RWPE1 (cell line): ENCODE results near the gene DOCK8.
"Not testable (repeated sequence)": the region's sequence is repeated elsewhere in the genome, so short reads cannot be mapped to it uniquely, and the experiment has no call there.

Source experiments
- CTCF ChIA-PET: fragments of 350-600 bp; sonication (Branson Sonifier 250); formaldehyde crosslinking; extraction: SDS; loops from one replicate; lab custom pipeline; 2021; lab: Yijun Ruan, JAX
- POLR2A ChIA-PET: fragments of 400-600 bp; formaldehyde crosslinking; extraction: SDS; loops from one replicate; lab custom pipeline; 2020; ENCODE audit warnings: antibody characterized with exemption; ENCODE audit not compliant: low non-redundant PET; lab: Yijun Ruan, JAX
- DNase-seq: peaks from one replicate; pipeline ENCODE4 v3.0.0; 2012; ENCODE audit warnings: low spot score
- H3K27ac ChIP-seq: fragments of 450-650 bp; 2 replicates; pipeline ENCODE4 v1.5.1; 2017
- CTCF ChIP-seq: fragments of 450-650 bp; conservative IDR thresholded peaks from 2 replicates; pipeline ENCODE4 v1.5.1; 2017; ENCODE audit warnings: low read depth, mild to moderate bottlenecking

The DOCK8 gene

GRCh38 chr9:211557-211956 is 3.1 kb upstream of the DOCK8 start:
- ChIA-PET CTCF (no interaction called here), POLR2A (no interaction called here)
- DNase-seq = no peak
- TF ChIP-seq CTCF = no peak
- H3K27ac ChIP-seq = no peak overlapping the region

DNA sequence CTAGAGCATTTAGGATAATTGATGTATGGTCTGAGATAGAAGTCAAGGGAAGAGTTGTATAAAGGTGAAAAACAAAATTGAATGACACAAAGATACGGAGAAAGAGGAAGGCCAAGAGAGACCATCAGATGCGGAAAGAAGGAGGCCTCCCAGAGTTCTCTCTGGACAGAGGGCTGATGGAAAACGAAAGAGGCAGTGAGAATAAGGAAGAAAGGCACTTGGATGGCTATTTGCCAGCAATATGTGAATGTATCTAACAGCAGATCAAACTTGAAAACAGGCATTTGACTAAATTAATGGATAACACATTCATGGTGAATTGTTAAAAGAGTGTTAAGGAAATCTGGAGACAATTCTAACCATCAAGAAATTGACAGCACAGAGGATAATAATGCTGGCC is 2.4 kb upstream of the DOCK8 start:
- ChIA-PET POLR2A (no interaction called here), CTCF (no interaction called here)
- TF ChIP-seq CTCF = no peak
- DNase-seq = no peak
- H3K27ac ChIP-seq = no peak overlapping the region

GRCh38 chr9:213901-214300 is 764 bp upstream of the DOCK8 start:
- POLR2A ChIA-PET, DNase-seq, CTCF ChIA-PET, H3K27ac ChIP-seq: not testable (repeated sequence)

GRCh38 chr9:214351-214647 is 366 bp upstream of the DOCK8 start:
- no peak for DNase-seq
- CTCF ChIA-PET = interaction anchor here (0.6 kb wide), 1 partner anchor 133 kb away, joined by 4 read pairs; no protein-coding TSS in a partner anchor
- POLR2A ChIA-PET = no interaction called here
- no peak for TF ChIP-seq CTCF
- H3K27ac ChIP-seq = no peak overlapping the region

GRCh38 chr9:215631-216155 is 1.0 kb downstream of the DOCK8 start:
- CTCF ChIA-PET = interaction anchor here (0.9 kb wide), 1 partner anchor 11 kb away, joined by 4 read pairs; no protein-coding TSS in a partner anchor
- POLR2A ChIA-PET = no interaction called here

GRCh38 chr9:216866-217265 is 2.2 kb downstream of the DOCK8 start:
- no peak overlapping the region for H3K27ac ChIP-seq
- ChIA-PET CTCF (no interaction called here), POLR2A (no interaction called here)
- TF ChIP-seq CTCF = no peak
- no peak for DNase-seq

More at GRCh38 chr9:215631-216155, 1.0 kb downstream of the DOCK8 start:
- DNase-seq = no peak
- no peak overlapping the region for H3K27ac ChIP-seq
- TF ChIP-seq CTCF = no peak

GRCh38 chr9:217950-218349 is 3.3 kb downstream of the DOCK8 start:
- H3K27ac ChIP-seq = no peak overlapping the region
- no peak for TF ChIP-seq CTCF
- POLR2A ChIA-PET = no interaction called here
- DNase-seq = no peak
- CTCF ChIA-PET = no interaction called here

DNA sequence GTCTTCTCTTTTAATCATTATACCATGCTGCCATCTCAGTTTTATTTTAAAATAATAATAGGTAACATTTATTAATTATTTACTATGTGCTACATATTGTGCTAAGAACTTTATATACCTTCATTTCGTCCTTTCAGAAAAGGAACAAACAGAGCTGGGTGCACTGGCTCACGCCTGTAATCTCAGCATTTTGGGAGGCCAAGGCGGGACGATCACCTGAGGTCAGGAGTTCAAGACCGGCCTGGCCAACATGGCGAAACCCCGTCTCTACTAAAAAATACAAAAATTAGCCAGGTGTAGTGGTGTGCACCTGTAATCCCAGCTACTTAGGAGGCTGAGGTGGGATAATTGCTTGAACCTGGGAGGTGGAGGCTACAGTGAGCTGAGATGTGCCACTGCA is 4.4 kb downstream of the DOCK8 start:
- H3K27ac ChIP-seq, POLR2A ChIA-PET, DNase-seq, CTCF ChIA-PET: not testable (repeated sequence)
